SK-N-MC (cell line): ENCODE results near the gene PRKCB.

Experiments used
- EZH2 ChIP-seq: fragments of 200-600 bp; sonication (generic); IDR thresholded peaks from one replicate; pipeline ENCODE4 v1.6.1; 2017; ENCODE audit warnings: antibody characterized with exemption
- FOXP2 ChIP-seq: optimal IDR thresholded peaks from 2 replicates; pipeline ENCODE3; 2011; ENCODE audit warnings: mild to moderate bottlenecking, moderate library complexity; ENCODE audit not compliant: insufficient read depth; ENCODE audit errors: extremely low read length, control extremely low read depth
- POLR2AphosphoS5 ChIP-seq: IDR thresholded peaks from 2 replicates; pipeline ENCODE4 v1.6.1; 2012; ENCODE audit warnings: mild to moderate bottlenecking, low read depth, low read length, borderline replicate concordance

DNA sequence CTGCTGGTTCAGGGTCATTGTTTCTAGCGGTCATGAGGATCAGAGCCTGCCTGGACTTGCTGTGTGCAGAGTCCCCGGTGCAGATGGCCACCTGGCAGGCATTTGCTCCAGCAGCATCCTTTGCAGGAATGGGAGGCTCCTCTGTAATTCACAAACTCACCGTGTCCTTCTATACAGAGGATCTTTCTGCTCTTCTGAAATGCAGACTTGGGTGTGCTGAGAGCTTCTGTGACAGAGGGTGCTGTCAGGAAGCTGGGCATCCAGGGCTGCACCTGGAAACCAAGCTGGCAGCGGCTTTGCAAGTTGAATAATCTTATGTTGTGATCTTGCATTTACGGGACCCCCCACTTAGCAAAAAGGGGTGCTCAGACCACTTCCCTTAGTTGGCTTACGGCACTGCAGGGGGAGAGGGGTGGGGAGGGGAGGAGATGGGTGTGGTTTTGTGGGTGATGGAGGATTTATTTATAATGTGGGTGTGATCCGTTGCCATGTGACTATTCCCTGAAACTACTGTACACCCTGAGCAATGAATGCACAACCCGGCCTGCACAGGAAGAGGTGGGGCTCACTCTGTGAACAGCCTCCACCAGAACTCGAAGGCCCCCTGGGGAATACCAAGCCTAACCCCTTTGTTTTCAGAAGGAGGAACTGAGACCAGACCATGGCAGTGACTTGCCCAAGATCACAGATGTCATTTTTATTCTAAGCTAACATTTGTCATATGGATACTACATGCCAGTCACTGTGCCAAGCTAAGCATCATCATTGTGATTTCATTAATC lies 178.3 kb downstream of the PRKCB start:
- no peak for TF ChIP-seq EZH2
- 0 out of 2 replicates have a peak, but pooled peaks have one; percentile 2 for TF ChIP-seq POLR2AphosphoS5
- no peak for TF ChIP-seq FOXP2
